Naive thymus-derived CD4-positive, alpha-beta T cell (primary cell): Measurements from ENCODE around the gene BTBD8. TPM values are rescaled to one million over a fixed set of nuclear protein-coding genes. Genes with fewer than 3 reads are reported as not detected.

Experiments
- ATAC-seq: fragments of 150-1000 bp; cut with Tn5 transposase; 2 replicates; pipeline ENCODE4 v1.10.0; 2021; ENCODE audit warnings: mild to moderate bottlenecking, moderate library complexity
- CTCF ChIA-PET: fragments of 350-600 bp; sonication (Branson Sonifier 250); formaldehyde crosslinking; loops from one replicate; lab custom pipeline; 2021; ENCODE audit warnings: antibody characterized with exemption; lab: Charles Lee
- POLR2A ChIA-PET: fragments of 350-600 bp; sonication (Branson Sonifier 250); formaldehyde crosslinking; loops from one replicate; lab custom pipeline; 2021; ENCODE audit warnings: antibody characterized with exemption, inconsistent platforms; lab: Charles Lee
- DNase-seq, 9 donors: peaks; one replicate each; pipeline versions ENCODE4 v3.0.0 to v3.0.0-alpha.2; 2020 to 2022; ENCODE audit warnings: mixed read lengths in 1 of 9
- H3K27ac ChIP-seq: one replicate; pipeline ENCODE4 v1.7.0; 2013; ENCODE audit warnings: mild to moderate bottlenecking, low read depth, low read length, moderate library complexity
- H3K27me3 ChIP-seq, 2 donors: one replicate each; pipeline ENCODE4 v1.7.0; 2013; ENCODE audit warnings: low read length in 2 of 2, mild to moderate bottlenecking in 2 of 2, moderate library complexity in 2 of 2; ENCODE audit not compliant: control insufficient read depth in 2 of 2, insufficient read depth in 2 of 2
- H3K36me3 ChIP-seq, 3 experiments: 1 replicate in 2 of 3; 2 replicates in 1 of 3; pipeline ENCODE4 v1.7.0; 2013; ENCODE audit warnings: low read length in 3 of 3, mild to moderate bottlenecking in 3 of 3, moderate library complexity in 1 of 3; ENCODE audit not compliant: insufficient read depth in 3 of 3, control insufficient read depth in 2 of 3
- H3K4me1 ChIP-seq, 2 donors: one replicate each; pipeline ENCODE4 v1.7.0; 2013; ENCODE audit warnings: low read length in 2 of 2, mild to moderate bottlenecking in 2 of 2, moderate library complexity in 1 of 2; ENCODE audit not compliant: control insufficient read depth in 2 of 2, insufficient read depth in 2 of 2
- H3K4me3 ChIP-seq: 2 replicates; pipeline ENCODE4 v1.7.0; 2013; ENCODE audit warnings: mild to moderate bottlenecking, low read length
- H3K9me3 ChIP-seq, 3 experiments: 1 replicate in 2 of 3; 2 replicates in 1 of 3; pipeline ENCODE4 v1.7.0; 2013; ENCODE audit warnings: low read length in 3 of 3; ENCODE audit not compliant: control insufficient read depth in 2 of 3
- H3K27ac Mint-ChIP-seq, 9 donors: one replicate each; pipeline ENCODE4 v1.8.0; 2020 to 2022; ENCODE audit warnings: mixed read lengths in 9 of 9, mild to moderate bottlenecking in 8 of 9, moderate library complexity in 5 of 9, inconsistent platforms in 2 of 9
- H3K27me3 Mint-ChIP-seq, 5 donors: one replicate each; pipeline ENCODE4 v1.8.0; 2021 to 2022; ENCODE audit warnings: mixed read lengths in 5 of 5, mild to moderate bottlenecking in 1 of 5
- H3K36me3 Mint-ChIP-seq, 5 donors: one replicate each; pipeline ENCODE4 v1.8.0; 2020 to 2022; ENCODE audit warnings: mixed read lengths in 5 of 5, mild to moderate bottlenecking in 3 of 5, inconsistent platforms in 1 of 5
- H3K4me1 Mint-ChIP-seq, 7 donors: one replicate each; pipeline ENCODE4 v1.8.0; 2020 to 2022; ENCODE audit warnings: mixed read lengths in 7 of 7, mild to moderate bottlenecking in 3 of 7, inconsistent platforms in 1 of 7
- H3K4me3 Mint-ChIP-seq, 10 donors: one replicate each; pipeline ENCODE4 v1.8.0; 2020 to 2022; ENCODE audit warnings: mild to moderate bottlenecking in 10 of 10, mixed read lengths in 10 of 10, moderate library complexity in 6 of 10, inconsistent platforms in 2 of 10
- H3K9me3 Mint-ChIP-seq, 11 donors: one replicate each; pipeline ENCODE4 v1.8.0; 2020 to 2022; ENCODE audit warnings: mixed read lengths in 11 of 11, mild to moderate bottlenecking in 4 of 11, inconsistent platforms in 1 of 11, moderate library complexity in 1 of 11
- intact Hi-C, 2 donors: fragments of 100-400 bp; cut with micrococcal nuclease; formaldehyde crosslinking; loops; one replicate each; pipeline ENCODE4 v1.15.1; 2023
- polyA plus RNA-seq, 2 donors: library from polyadenylated mRNA; unstranded; fragments of 300-500 nt; fragmentation: Illumina TruSeq; gene quantifications; one replicate each; pipeline ENCODE4 v1.2.3, GENCODE V29; 2021
- total RNA-seq, 6 experiments: library from RNA in 5 of 6; stranded (reverse) in 5 of 6; gene quantifications; 1 replicate in 5 of 6; 2 replicates in 1 of 6; pipeline ENCODE4 v1.2.3 and lab custom pipeline; 2021 to 2026

BTBD8 gene
- total and polyA plus RNA-seq, 7 experiments from 2014 or later: 1.7 to 11.4 (median 4.6) TPM

GRCh38 chr1:92217721-92218120, 137.6 kb downstream of the BTBD8 start, which contains the start of gene C1orf146:
C1orf146 (plus strand) TSS chr1:92217915; CDS start chr1:92231421, 13,506 bp downstream.
- no peaks in the 10 kb centered on the region for H3K27me3 Mint-ChIP-seq
- no peak within 1 kb of the TSS for H3K27ac Mint-ChIP-seq
- Histone ChIP-seq H3K4me1 (no peaks in the 10 kb centered on the region), H3K4me3 (no peak within 1 kb of the TSS), H3K36me3 (no peaks in the 10 kb centered on the region), H3K9me3 (no peaks in the 10 kb centered on the region), H3K27ac (no peak within 1 kb of the TSS), H3K27me3 (no peaks in the 10 kb centered on the region)
- intact Hi-C loops: no loop called here
- peaks cover 0 to 6% (median 0%) of the 10 kb centered on the region in 11 donors for H3K9me3 Mint-ChIP-seq
- no peaks in the 10 kb centered on the region for H3K4me1 Mint-ChIP-seq
- ChIA-PET CTCF (no interaction called here), POLR2A (no interaction called here)
- peak within 1 kb of the TSS in 1 of 10 donors; percentile 51 for H3K4me3 Mint-ChIP-seq
- DNase-seq (no peak), ATAC-seq (no peak)
- peaks cover 0 to 7% (median 0%) of the 10 kb centered on the region in 5 donors for H3K36me3 Mint-ChIP-seq

GRCh38 chr1:92218559-92218958, 138.4 kb downstream of the BTBD8 start:
- H3K27me3 Mint-ChIP-seq: no peaks in the 10 kb centered on the region
- intact Hi-C loops: no loop called here
- CTCF ChIA-PET: no interaction called here
- POLR2A ChIA-PET: no interaction called here
- H3K4me3 ChIP-seq: no peak overlapping the region
- H3K27me3 ChIP-seq: no peaks in the 10 kb centered on the region
- H3K4me1 ChIP-seq: no peaks in the 10 kb centered on the region
- H3K36me3 ChIP-seq: no peaks in the 10 kb centered on the region
- H3K36me3 Mint-ChIP-seq: peaks cover 0 to 7% (median 0%) of the 10 kb centered on the region in 5 donors
- H3K27ac Mint-ChIP-seq: no peak overlapping the region
- no peak for DNase-seq
- H3K4me3 Mint-ChIP-seq: no peak overlapping the region
- no peaks in the 10 kb centered on the region for H3K4me1 Mint-ChIP-seq
- H3K9me3 ChIP-seq: no peaks in the 10 kb centered on the region
- H3K27ac ChIP-seq: no peak overlapping the region
- ATAC-seq: no peak
- H3K9me3 Mint-ChIP-seq: peaks cover 0 to 6% (median 0%) of the 10 kb centered on the region in 11 donors

- no peak overlapping the region for H3K4me3 Mint-ChIP-seq
- Histone ChIP-seq H3K27me3 (no peaks in the 10 kb centered on the region), H3K9me3 (no peaks in the 10 kb centered on the region), H3K4me1 (no peaks in the 10 kb centered on the region), H3K27ac (no peak overlapping the region), H3K36me3 (no peaks in the 10 kb centered on the region), H3K4me3 (no peak overlapping the region)
- no peak overlapping the region for H3K27ac Mint-ChIP-seq
- POLR2A ChIA-PET: no interaction called here
- intact Hi-C loops: no loop called here
- ATAC-seq: no peak
- no peaks in the 10 kb centered on the region for H3K27me3 Mint-ChIP-seq
- peaks cover 0 to 6% (median 0%) of the 10 kb centered on the region in 11 donors for H3K9me3 Mint-ChIP-seq
- no peaks in the 10 kb centered on the region for H3K4me1 Mint-ChIP-seq
- CTCF ChIA-PET: no interaction called here
- no peak for DNase-seq
- peaks cover 0 to 7% (median 0%) of the 10 kb centered on the region in 5 donors for H3K36me3 Mint-ChIP-seq
These were observed 138.9 kb downstream of the BTBD8 start for GRCh38 chr1:92219028-92219427.

- no peak for ATAC-seq
- no peaks in the 10 kb centered on the region for H3K36me3 Mint-ChIP-seq
- no peak overlapping the region for H3K4me3 Mint-ChIP-seq
- Histone ChIP-seq H3K9me3 (no peaks in the 10 kb centered on the region), H3K4me3 (no peak overlapping the region), H3K4me1 (no peaks in the 10 kb centered on the region), H3K36me3 (no peaks in the 10 kb centered on the region), H3K27me3 (no peaks in the 10 kb centered on the region), H3K27ac (no peak overlapping the region)
- intact Hi-C loops: no loop called here
- peaks cover 0 to 4% (median 0%) of the 10 kb centered on the region in 5 donors for H3K27me3 Mint-ChIP-seq
- H3K27ac Mint-ChIP-seq: no peak overlapping the region
- peaks cover 0 to 3% (median 0%) of the 10 kb centered on the region in 11 donors for H3K9me3 Mint-ChIP-seq
- ChIA-PET POLR2A (no interaction called here), CTCF (no interaction called here)
- H3K4me1 Mint-ChIP-seq: no peaks in the 10 kb centered on the region
- DNase-seq: no peak
These were observed 148.3 kb downstream of the BTBD8 start for GRCh38 chr1:92228401-92228800.

GRCh38 chr1:92230736-92231135, 150.6 kb downstream of the BTBD8 start:
- no peak overlapping the region for H3K4me3 Mint-ChIP-seq
- DNase-seq (no peak), ATAC-seq (no peak)
- Histone ChIP-seq H3K9me3 (no peaks in the 10 kb centered on the region), H3K27me3 (no peaks in the 10 kb centered on the region), H3K4me1 (no peaks in the 10 kb centered on the region), H3K4me3 (no peak overlapping the region), H3K27ac (no peak overlapping the region), H3K36me3 (no peaks in the 10 kb centered on the region)
- no peaks in the 10 kb centered on the region for H3K4me1 Mint-ChIP-seq
- H3K27me3 Mint-ChIP-seq: peaks cover 0 to 4% (median 0%) of the 10 kb centered on the region in 5 donors
- no peak overlapping the region for H3K27ac Mint-ChIP-seq
- H3K36me3 Mint-ChIP-seq: no peaks in the 10 kb centered on the region
- POLR2A ChIA-PET: interaction anchor here (0.7 kb wide), 1 partner anchor 202 kb away, joined by 3 read pairs; no protein-coding TSS in a partner anchor
- H3K9me3 Mint-ChIP-seq: peaks cover 0 to 3% (median 0%) of the 10 kb centered on the region in 11 donors
- CTCF ChIA-PET: interaction anchor here (0.7 kb wide), 1 partner anchor 184 kb away, joined by 3 read pairs; no protein-coding TSS in a partner anchor
- intact Hi-C loops: no loop called here

Other genes starting within 250 kb of the BTBD8 start
- 10 to 100 TPM; 10.1 to 36.3 (median 18.5) TPM for gene TGFBR3, start 194.2 kb upstream of the BTBD8 start, total RNA-seq
- gene TGFBR3, start 194.2 kb upstream of the BTBD8 start, polyA plus RNA-seq: 10 to 100 TPM in 1 of 2 donors, 1 to 10 TPM in 1; 9.4 to 11.4 TPM
- gene BRDT, start 130.9 kb upstream of the BTBD8 start, total RNA-seq: not detected
- not detected for gene BRDT, start 130.9 kb upstream of the BTBD8 start, polyA plus RNA-seq
- under 1 TPM in 1 of 5 experiments, not detected in 4; 0.44 TPM for gene EPHX4, start 50.4 kb upstream of the BTBD8 start, total RNA-seq
- gene EPHX4, start 50.4 kb upstream of the BTBD8 start, polyA plus RNA-seq: not detected
- not detected for gene SETSIP, start 4.9 kb upstream of the BTBD8 start, total RNA-seq
- gene SETSIP, start 4.9 kb upstream of the BTBD8 start, polyA plus RNA-seq: not detected
- gene C1orf146, start 137.6 kb downstream of the BTBD8 start, total RNA-seq: not detected
- not detected for gene C1orf146, start 137.6 kb downstream of the BTBD8 start, polyA plus RNA-seq
- 10 to 100 TPM; 13.9 to 27.0 (median 14.3) TPM for gene GLMN, start 218.6 kb downstream of the BTBD8 start, total RNA-seq
- gene GLMN, start 218.6 kb downstream of the BTBD8 start, polyA plus RNA-seq: 1 to 10 TPM; 8.6 to 9.7 TPM
- 10 to 100 TPM; 29.5 to 50.7 (median 42.3) TPM for gene RPAP2, start 218.7 kb downstream of the BTBD8 start, total RNA-seq
- gene RPAP2, start 218.7 kb downstream of the BTBD8 start, polyA plus RNA-seq: 10 to 100 TPM; 21.3 to 24.8 TPM